Uterus (tissue), 2 donors: ENCODE measurements around the gene CCDC141.

Source experiments
- POLR2A ChIP-seq, 2 donors: fragments of 450-650 bp; IDR thresholded peaks; one replicate each; pipeline ENCODE4 v1.6.1; 2016; ENCODE audit warnings: antibody characterized with exemption in 2 of 2, mild to moderate bottlenecking in 1 of 2, moderate library complexity in 1 of 2
- TF ChIP-seq, protein P1 (sequence below), 4 experiments: fragments of 200-600 bp in 2 of 4; fragments of 450-650 bp in 2 of 4; sonication (generic) in 2 of 4; IDR thresholded peaks; one replicate each; pipeline ENCODE4 v1.5.1; 2016 to 2019; ENCODE audit warnings: antibody characterized with exemption in 4 of 4, mild to moderate bottlenecking in 2 of 4, moderate library complexity in 1 of 4

DNA sequence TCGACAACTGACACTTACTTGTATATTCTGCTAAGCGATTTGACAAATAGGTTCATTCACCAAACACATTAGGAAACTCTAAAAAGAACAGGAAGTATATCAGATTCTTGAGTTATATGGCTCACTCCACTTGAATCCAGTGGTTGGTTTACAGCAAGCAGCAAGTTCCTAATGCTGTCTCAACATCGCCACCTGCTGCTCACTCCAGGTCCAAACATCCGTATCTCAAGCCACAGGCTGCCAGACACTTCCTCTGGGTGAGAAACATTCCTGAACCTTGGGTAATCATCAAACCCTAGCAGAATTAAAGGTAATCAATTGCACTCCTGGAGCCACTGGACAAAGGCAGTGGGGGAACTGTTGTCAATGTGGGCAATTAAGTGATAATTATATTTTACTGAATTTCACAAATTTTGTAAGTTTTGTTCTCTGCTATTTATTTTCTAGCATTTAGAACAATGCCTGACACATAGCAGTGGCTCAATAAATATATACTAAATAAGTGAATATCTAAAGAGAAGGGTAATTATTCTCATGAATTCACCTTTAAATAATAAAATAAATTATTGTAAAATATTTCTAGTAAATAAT lies 135.6 kb downstream of the CCDC141 start:
- TF ChIP-seq, protein P1, sequence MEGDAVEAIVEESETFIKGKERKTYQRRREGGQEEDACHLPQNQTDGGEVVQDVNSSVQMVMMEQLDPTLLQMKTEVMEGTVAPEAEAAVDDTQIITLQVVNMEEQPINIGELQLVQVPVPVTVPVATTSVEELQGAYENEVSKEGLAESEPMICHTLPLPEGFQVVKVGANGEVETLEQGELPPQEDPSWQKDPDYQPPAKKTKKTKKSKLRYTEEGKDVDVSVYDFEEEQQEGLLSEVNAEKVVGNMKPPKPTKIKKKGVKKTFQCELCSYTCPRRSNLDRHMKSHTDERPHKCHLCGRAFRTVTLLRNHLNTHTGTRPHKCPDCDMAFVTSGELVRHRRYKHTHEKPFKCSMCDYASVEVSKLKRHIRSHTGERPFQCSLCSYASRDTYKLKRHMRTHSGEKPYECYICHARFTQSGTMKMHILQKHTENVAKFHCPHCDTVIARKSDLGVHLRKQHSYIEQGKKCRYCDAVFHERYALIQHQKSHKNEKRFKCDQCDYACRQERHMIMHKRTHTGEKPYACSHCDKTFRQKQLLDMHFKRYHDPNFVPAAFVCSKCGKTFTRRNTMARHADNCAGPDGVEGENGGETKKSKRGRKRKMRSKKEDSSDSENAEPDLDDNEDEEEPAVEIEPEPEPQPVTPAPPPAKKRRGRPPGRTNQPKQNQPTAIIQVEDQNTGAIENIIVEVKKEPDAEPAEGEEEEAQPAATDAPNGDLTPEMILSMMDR (IDR thresholded peaks at IDR 0.05) = peak; percentile 56 to 71 (median 62)
- TF ChIP-seq POLR2A (IDR thresholded peaks at IDR 0.05) = no peak
